Suprapubic skin (tissue), 3 donors: ENCODE measurements around the gene PTPRJ.

Source experiments
- CTCF ChIP-seq, 2 donors: fragments of 200-600 bp in 1 of 2; fragments of 450-650 bp in 1 of 2; sonication (generic) in 1 of 2; IDR thresholded peaks; one replicate each; pipeline ENCODE4 v1.5.1; 2016 to 2019; ENCODE audit warnings: antibody characterized with exemption in 2 of 2, mild to moderate bottlenecking in 1 of 2, moderate library complexity in 1 of 2
- EP300 ChIP-seq: sonication (generic); formaldehyde crosslinking; IDR thresholded peaks from one replicate; pipeline ENCODE4 v1.6.1; 2017; ENCODE audit warnings: antibody characterized with exemption
- POLR2A ChIP-seq, 2 donors: fragments of 450-650 bp; IDR thresholded peaks; one replicate each; pipeline ENCODE4 v1.6.1; 2017; ENCODE audit warnings: antibody characterized with exemption in 2 of 2, mild to moderate bottlenecking in 2 of 2, moderate library complexity in 2 of 2

DNA sequence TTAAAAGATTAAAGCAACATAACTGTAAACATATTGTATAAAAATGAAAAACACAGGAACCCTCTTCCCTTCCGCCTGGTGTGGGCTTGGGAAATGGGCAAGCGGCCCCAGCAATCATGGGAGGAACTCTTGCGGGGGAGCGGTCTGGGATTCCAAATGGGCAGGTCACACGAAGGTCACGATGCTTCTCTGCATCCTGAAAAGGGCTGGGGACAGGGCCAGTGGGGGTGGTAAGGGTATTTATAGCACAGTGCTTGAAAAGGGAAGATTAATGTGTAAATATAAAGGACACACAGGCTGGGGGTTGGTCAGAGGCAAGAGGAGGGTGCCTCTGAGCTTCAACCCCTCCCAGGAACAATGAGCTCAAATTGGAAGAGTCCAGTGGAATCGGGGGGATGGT, 189.4 kb downstream of the PTPRJ start:
- TF ChIP-seq CTCF (IDR thresholded peaks at IDR 0.05) = no peak
- TF ChIP-seq EP300 = no peak
- no peak for TF ChIP-seq POLR2A (IDR thresholded peaks at IDR 0.05)
